WTC11 (cell line): ENCODE results near the gene HINT2. TPM values are rescaled to one million over a fixed set of nuclear protein-coding genes. Genes with fewer than 3 reads are reported as not detected.

Source experiments
- ATAC-seq: fragments of 200-7000 bp; cut with Tn5 transposase; 2 replicates; pipeline ENCODE4 v1.10.0; 2021; ENCODE audit warnings: mild to moderate bottlenecking, moderate library complexity
- CTCF ChIA-PET: fragments of 300-600 bp; sonication (Branson Sonifier 250); formaldehyde crosslinking; loops from one replicate; lab custom pipeline; 2021; ENCODE audit warnings: antibody characterized with exemption; lab: Charles Lee
- POLR2A ChIA-PET: fragments of 350-600 bp; sonication (Branson Sonifier 250); formaldehyde crosslinking; loops from one replicate; lab custom pipeline; 2021; ENCODE audit warnings: antibody characterized with exemption; lab: Charles Lee
- DNase-seq: peaks from one replicate; pipeline ENCODE4 v3.0.0; 2021; ENCODE audit warnings: low spot score
- H3K27ac Mint-ChIP-seq: 2 replicates; pipeline ENCODE4 v1.8.0; 2021; ENCODE audit warnings: mixed read lengths
- H3K27me3 Mint-ChIP-seq: 2 replicates; pipeline ENCODE4 v1.8.0; 2021; ENCODE audit warnings: low read depth, mild to moderate bottlenecking, moderate library complexity, mixed read lengths
- H3K36me3 Mint-ChIP-seq: 2 replicates; pipeline ENCODE4 v1.8.0; 2021; ENCODE audit warnings: mixed read lengths
- H3K4me1 Mint-ChIP-seq: 2 replicates; pipeline ENCODE4 v1.8.0; 2022; ENCODE audit warnings: mixed read lengths
- H3K4me3 Mint-ChIP-seq: 2 replicates; pipeline ENCODE4 v1.8.0; 2021; ENCODE audit warnings: mild to moderate bottlenecking, moderate library complexity, mixed read lengths
- H3K9me3 Mint-ChIP-seq: 2 replicates; pipeline ENCODE4 v1.8.0; 2021; ENCODE audit warnings: mixed read lengths
- ATF1 ChIP-seq: sonication (generic); formaldehyde crosslinking; IDR thresholded peaks from 2 replicates; pipeline ENCODE4 v1.8.1; 2023; ENCODE audit warnings: mild to moderate bottlenecking, moderate library complexity, missing genetic modification reagents
- CREM ChIP-seq: sonication (generic); formaldehyde crosslinking; IDR thresholded peaks from 2 replicates; pipeline ENCODE4 v1.8.1; 2022; ENCODE audit warnings: mild to moderate bottlenecking, missing genetic modification reagents, moderate library complexity
- ETV6 ChIP-seq: sonication (generic); formaldehyde crosslinking; IDR thresholded peaks from 2 replicates; pipeline ENCODE4 v1.8.1; 2022; ENCODE audit warnings: mild to moderate bottlenecking, missing genetic modification reagents
- GRHL2 ChIP-seq: fragments of 250-450 bp; sonication (Bioruptor Pico); IDR thresholded peaks from 2 replicates; pipeline ENCODE4 v1.8.0; 2022; ENCODE audit warnings: mild to moderate bottlenecking, moderate library complexity; ENCODE audit not compliant: insufficient replicate concordance, severe bottlenecking
- HMGA2 ChIP-seq: fragments of 250-450 bp; sonication (Bioruptor Pico); IDR thresholded peaks from 2 replicates; pipeline ENCODE4 v1.4.0; 2021; ENCODE audit warnings: mild to moderate bottlenecking, moderate library complexity
- KAT7 ChIP-seq: sonication (generic); formaldehyde crosslinking; IDR thresholded peaks from 2 replicates; pipeline ENCODE4 v1.8.1; 2023; ENCODE audit warnings: missing genetic modification reagents, mild to moderate bottlenecking, borderline replicate concordance
- NR2C2 ChIP-seq: sonication (generic); formaldehyde crosslinking; IDR thresholded peaks from 2 replicates; pipeline ENCODE4 v1.8.0; 2022; ENCODE audit warnings: mild to moderate bottlenecking, missing genetic modification reagents
- OVOL2 ChIP-seq: fragments of 250-450 bp; sonication (Bioruptor Pico); IDR thresholded peaks from 2 replicates; pipeline ENCODE4 v1.9.0; 2021; ENCODE audit warnings: mild to moderate bottlenecking, borderline replicate concordance
- RELA ChIP-seq: sonication (generic); formaldehyde crosslinking; IDR thresholded peaks from 2 replicates; pipeline ENCODE4 v1.8.1; 2022; ENCODE audit warnings: missing genetic modification reagents, mild to moderate bottlenecking, borderline replicate concordance
- TCF7 ChIP-seq: sonication (generic); formaldehyde crosslinking; IDR thresholded peaks from 2 replicates; pipeline ENCODE4 v1.8.0; 2022; ENCODE audit warnings: mild to moderate bottlenecking, low read depth, missing genetic modification reagents, moderate library complexity
- TEAD4 ChIP-seq: sonication (generic); formaldehyde crosslinking; IDR thresholded peaks from 2 replicates; pipeline ENCODE4 v1.8.0; 2022; ENCODE audit warnings: mild to moderate bottlenecking, missing genetic modification reagents
- TP53 ChIP-seq: sonication (generic); formaldehyde crosslinking; IDR thresholded peaks from 2 replicates; pipeline ENCODE4 v1.8.1; 2023; ENCODE audit warnings: mild to moderate bottlenecking, missing genetic modification reagents
- ZNF423 ChIP-seq: fragments of 250-450 bp; sonication (Bioruptor Pico); IDR thresholded peaks from 2 replicates; pipeline ENCODE4 v2.1.2; 2022; ENCODE audit warnings: mild to moderate bottlenecking, moderate library complexity
- total RNA-seq: library from RNA; stranded (reverse); gene quantifications from 3 replicates; pipeline ENCODE4 v1.2.3, GENCODE V29; 2021
- TF ChIP-seq, protein P1 (sequence below): fragments of 250-450 bp; sonication (Bioruptor Pico); IDR thresholded peaks from 2 replicates; pipeline ENCODE4 v2.1.2; 2022; ENCODE audit warnings: mild to moderate bottlenecking, moderate library complexity
- TF ChIP-seq, protein P2 (sequence below): fragments of 250-450 bp; sonication (Bioruptor Pico); conservative IDR thresholded peaks from 2 replicates; pipeline ENCODE4 v1.9.0; 2021; ENCODE audit warnings: mild to moderate bottlenecking
- TF ChIP-seq, protein P3 (sequence below): sonication (generic); formaldehyde crosslinking; IDR thresholded peaks from 2 replicates; pipeline ENCODE4 v1.8.1; 2022; ENCODE audit warnings: mild to moderate bottlenecking, moderate library complexity, missing genetic modification reagents
- TF ChIP-seq, protein P4 (sequence below): sonication (generic); formaldehyde crosslinking; IDR thresholded peaks from 2 replicates; pipeline ENCODE4 v1.8.1; 2022; ENCODE audit warnings: low read depth, missing genetic modification reagents, borderline replicate concordance
- TF ChIP-seq, protein P5 (sequence below): sonication (generic); formaldehyde crosslinking; IDR thresholded peaks from 2 replicates; pipeline ENCODE4 v1.8.0; 2023; ENCODE audit warnings: mild to moderate bottlenecking, missing genetic modification reagents
- TF ChIP-seq, protein P6 (sequence below): fragments of 250-450 bp; sonication (Bioruptor Pico); IDR thresholded peaks from 2 replicates; pipeline ENCODE4 v1.9.0; 2021; ENCODE audit warnings: moderate library complexity, mild to moderate bottlenecking, inconsistent platforms, borderline replicate concordance
- TF ChIP-seq, protein P7 (sequence below): sonication (generic); formaldehyde crosslinking; IDR thresholded peaks from 2 replicates; pipeline ENCODE4 v1.8.1; 2023; ENCODE audit warnings: mild to moderate bottlenecking, missing genetic modification reagents, moderate library complexity
- TF ChIP-seq, protein P8 (sequence below): sonication (generic); formaldehyde crosslinking; IDR thresholded peaks from 2 replicates; pipeline ENCODE4 v1.8.0; 2022; ENCODE audit warnings: mild to moderate bottlenecking, missing genetic modification reagents

HINT2 gene
- total RNA-seq, 1 experiment from 2014 or later = 33.6 TPM

DNA sequence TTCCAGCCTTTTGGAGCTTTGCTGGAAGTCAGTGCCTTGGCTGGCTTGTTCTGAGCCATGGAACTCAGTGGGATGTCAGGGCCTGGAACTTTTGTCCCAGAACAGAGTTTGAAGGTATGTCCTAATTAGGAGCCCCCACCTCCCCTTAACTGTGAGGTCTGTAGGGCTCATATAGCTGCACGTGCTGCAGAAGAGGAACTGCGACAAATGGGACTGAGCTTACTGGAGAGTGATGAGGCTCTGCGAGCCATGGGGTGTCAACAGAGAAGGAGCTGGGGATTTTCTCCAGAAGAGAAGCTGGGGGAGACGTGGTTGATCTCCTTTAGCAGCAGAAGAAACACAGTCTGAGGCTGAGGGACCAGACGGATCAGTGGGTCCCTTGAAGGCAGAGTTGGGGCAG lies 25.1 kb upstream of the HINT2 start:
- TF ChIP-seq, protein P1, sequence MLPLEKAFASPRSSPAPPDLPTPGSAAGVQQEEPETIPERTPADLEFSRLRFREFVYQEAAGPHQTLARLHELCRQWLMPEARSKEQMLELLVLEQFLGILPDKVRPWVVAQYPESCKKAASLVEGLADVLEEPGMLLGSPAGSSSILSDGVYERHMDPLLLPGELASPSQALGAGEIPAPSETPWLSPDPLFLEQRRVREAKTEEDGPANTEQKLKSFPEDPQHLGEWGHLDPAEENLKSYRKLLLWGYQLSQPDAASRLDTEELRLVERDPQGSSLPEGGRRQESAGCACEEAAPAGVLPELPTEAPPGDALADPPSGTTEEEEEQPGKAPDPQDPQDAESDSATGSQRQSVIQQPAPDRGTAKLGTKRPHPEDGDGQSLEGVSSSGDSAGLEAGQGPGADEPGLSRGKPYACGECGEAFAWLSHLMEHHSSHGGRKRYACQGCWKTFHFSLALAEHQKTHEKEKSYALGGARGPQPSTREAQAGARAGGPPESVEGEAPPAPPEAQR (CRISPR knock-in tag) = no peak
- TF ChIP-seq, protein P2, sequence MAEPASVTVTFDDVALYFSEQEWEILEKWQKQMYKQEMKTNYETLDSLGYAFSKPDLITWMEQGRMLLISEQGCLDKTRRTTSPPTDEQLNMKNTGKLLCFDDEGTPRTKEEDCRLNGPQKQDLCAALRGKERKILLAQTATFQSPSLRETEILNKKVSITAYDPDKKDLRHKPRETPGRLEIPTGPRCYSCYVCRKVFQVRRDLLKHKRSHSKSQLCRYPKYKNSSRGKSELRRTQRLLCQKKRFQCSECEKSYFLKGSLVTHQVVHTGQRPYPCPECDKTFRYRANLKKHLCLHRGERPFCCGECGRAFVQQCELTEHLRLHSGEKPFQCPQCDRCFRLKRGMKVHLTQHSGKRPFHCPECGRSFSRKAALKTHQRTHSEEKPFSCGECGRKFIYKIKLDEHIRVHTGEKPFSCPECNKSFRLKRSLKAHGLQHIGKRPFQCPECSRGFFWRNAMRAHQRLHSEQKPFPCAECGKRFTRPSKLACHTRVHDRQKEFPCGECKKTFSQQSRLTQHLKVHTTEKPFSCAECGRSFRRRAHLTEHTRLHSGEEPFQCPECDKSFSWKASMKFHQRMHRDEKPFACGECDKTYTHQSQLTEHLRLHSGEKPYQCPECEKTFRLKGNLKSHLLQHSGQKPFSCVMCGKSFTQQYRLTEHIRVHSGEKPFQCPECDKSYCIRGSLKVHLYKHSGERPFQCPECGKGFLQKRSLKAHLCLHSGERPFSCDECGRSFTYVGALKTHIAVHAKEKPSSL = no peak
- TF ChIP-seq, protein P3, sequence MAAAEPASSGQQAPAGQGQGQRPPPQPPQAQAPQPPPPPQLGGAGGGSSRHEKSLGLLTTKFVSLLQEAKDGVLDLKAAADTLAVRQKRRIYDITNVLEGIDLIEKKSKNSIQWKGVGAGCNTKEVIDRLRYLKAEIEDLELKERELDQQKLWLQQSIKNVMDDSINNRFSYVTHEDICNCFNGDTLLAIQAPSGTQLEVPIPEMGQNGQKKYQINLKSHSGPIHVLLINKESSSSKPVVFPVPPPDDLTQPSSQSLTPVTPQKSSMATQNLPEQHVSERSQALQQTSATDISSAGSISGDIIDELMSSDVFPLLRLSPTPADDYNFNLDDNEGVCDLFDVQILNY = no peak
- TF ChIP-seq NR2C2 = no peak
- TF ChIP-seq ZNF423 (CRISPR knock-in tag) = no peak
- no peak for TF ChIP-seq ATF1 (CRISPR knock-in tag)
- no peak for TF ChIP-seq ETV6 (CRISPR knock-in tag)
- no peak for TF ChIP-seq GRHL2 (CRISPR knock-in tag)
- TF ChIP-seq TP53 (CRISPR knock-in tag) = no peak
- TF ChIP-seq RELA (CRISPR knock-in tag) = no peak
- no peak for TF ChIP-seq TEAD4 (CRISPR knock-in tag)
- TF ChIP-seq, protein P4, sequence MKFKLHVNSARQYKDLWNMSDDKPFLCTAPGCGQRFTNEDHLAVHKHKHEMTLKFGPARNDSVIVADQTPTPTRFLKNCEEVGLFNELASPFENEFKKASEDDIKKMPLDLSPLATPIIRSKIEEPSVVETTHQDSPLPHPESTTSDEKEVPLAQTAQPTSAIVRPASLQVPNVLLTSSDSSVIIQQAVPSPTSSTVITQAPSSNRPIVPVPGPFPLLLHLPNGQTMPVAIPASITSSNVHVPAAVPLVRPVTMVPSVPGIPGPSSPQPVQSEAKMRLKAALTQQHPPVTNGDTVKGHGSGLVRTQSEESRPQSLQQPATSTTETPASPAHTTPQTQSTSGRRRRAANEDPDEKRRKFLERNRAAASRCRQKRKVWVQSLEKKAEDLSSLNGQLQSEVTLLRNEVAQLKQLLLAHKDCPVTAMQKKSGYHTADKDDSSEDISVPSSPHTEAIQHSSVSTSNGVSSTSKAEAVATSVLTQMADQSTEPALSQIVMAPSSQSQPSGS (CRISPR knock-in tag) = no peak
- TF ChIP-seq, protein P5, sequence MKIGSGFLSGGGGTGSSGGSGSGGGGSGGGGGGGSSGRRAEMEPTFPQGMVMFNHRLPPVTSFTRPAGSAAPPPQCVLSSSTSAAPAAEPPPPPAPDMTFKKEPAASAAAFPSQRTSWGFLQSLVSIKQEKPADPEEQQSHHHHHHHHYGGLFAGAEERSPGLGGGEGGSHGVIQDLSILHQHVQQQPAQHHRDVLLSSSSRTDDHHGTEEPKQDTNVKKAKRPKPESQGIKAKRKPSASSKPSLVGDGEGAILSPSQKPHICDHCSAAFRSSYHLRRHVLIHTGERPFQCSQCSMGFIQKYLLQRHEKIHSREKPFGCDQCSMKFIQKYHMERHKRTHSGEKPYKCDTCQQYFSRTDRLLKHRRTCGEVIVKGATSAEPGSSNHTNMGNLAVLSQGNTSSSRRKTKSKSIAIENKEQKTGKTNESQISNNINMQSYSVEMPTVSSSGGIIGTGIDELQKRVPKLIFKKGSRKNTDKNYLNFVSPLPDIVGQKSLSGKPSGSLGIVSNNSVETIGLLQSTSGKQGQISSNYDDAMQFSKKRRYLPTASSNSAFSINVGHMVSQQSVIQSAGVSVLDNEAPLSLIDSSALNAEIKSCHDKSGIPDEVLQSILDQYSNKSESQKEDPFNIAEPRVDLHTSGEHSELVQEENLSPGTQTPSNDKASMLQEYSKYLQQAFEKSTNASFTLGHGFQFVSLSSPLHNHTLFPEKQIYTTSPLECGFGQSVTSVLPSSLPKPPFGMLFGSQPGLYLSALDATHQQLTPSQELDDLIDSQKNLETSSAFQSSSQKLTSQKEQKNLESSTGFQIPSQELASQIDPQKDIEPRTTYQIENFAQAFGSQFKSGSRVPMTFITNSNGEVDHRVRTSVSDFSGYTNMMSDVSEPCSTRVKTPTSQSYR (CRISPR knock-in tag) = no peak
- no peak for TF ChIP-seq CREM (CRISPR knock-in tag)
- Mint-ChIP-seq H3K9me3 (no peaks in the 10 kb centered on the region), H3K27ac (no peak overlapping the region; the same call in 1 of the 2 replicates), H3K4me1 (peaks cover 25% of the 10 kb centered on the region), H3K4me3 (no peak overlapping the region), H3K27me3 (peaks cover 25% of the 10 kb centered on the region), H3K36me3 (no peaks in the 10 kb centered on the region)
- no peak for DNase-seq
- CTCF ChIA-PET = interaction anchor here (0.8 to 1.4 kb wide), 3 partner anchors 11 to 42 kb away, joined by 3 to 4 read pairs (median 4); partner anchors contain the start of genes FAM221B and TMEM8B
- ATAC-seq = no peak
- POLR2A ChIA-PET = no interaction called here

DNA sequence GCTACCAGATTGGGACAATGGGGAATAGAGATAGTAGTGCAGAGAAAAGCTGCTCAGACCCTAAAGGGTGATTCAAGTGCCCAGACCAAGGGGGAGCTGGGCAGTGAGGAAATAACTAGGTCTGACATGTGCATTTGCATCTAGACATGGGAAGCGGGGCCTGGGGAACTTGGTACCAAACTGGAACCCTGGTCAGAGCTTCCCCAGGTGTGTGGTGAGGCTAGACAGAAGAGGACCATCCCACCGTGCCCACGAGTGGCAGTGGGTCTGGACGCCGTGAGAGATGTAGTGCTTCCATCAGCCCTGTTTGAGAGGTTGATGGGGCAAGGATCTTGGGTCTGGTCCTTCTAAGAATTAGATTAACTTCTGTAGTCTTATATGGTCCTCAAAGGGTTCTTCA lies 21.8 kb upstream of the HINT2 start:
- DNase-seq (no peak), ATAC-seq (no peak)
- Mint-ChIP-seq H3K27me3 (peaks cover 25% of the 10 kb centered on the region), H3K4me3 (no peak overlapping the region), H3K4me1 (peaks cover 24% of the 10 kb centered on the region), H3K9me3 (no peaks in the 10 kb centered on the region), H3K36me3 (no peaks in the 10 kb centered on the region), H3K27ac (no peak overlapping the region)
- CTCF ChIA-PET = interaction anchor here (1.7 to 5.2 kb wide), 8 partner anchors 10 to 47 kb away, joined by 5 to 72 read pairs (median 32); partner anchors contain the start of genes HINT2 and SPAG8
- POLR2A ChIA-PET = interaction anchor here (0.6 kb wide), 1 partner anchor 816 kb away, joined by 3 read pairs; no protein-coding TSS in a partner anchor
- no peak for TF ChIP-seq KAT7 (CRISPR knock-in tag)
- no peak for TF ChIP-seq OVOL2 (CRISPR knock-in tag)
- no peak for TF ChIP-seq TCF7 (CRISPR knock-in tag)
- TF ChIP-seq, protein P6, sequence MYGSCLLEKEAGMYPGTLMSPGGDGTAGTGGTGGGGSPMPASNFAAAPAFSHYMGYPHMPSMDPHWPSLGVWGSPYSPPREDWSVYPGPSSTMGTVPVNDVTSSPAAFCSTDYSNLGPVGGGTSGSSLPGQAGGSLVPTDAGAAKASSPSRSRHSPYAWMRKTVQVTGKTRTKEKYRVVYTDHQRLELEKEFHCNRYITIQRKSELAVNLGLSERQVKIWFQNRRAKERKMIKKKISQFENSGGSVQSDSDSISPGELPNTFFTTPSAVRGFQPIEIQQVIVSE (CRISPR knock-in tag) = no peak
- TF ChIP-seq HMGA2 (CRISPR knock-in tag) = no peak
- TF ChIP-seq, protein P7, sequence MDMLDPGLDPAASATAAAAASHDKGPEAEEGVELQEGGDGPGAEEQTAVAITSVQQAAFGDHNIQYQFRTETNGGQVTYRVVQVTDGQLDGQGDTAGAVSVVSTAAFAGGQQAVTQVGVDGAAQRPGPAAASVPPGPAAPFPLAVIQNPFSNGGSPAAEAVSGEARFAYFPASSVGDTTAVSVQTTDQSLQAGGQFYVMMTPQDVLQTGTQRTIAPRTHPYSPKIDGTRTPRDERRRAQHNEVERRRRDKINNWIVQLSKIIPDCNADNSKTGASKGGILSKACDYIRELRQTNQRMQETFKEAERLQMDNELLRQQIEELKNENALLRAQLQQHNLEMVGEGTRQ (CRISPR knock-in tag) = no peak
- TF ChIP-seq, protein P8, sequence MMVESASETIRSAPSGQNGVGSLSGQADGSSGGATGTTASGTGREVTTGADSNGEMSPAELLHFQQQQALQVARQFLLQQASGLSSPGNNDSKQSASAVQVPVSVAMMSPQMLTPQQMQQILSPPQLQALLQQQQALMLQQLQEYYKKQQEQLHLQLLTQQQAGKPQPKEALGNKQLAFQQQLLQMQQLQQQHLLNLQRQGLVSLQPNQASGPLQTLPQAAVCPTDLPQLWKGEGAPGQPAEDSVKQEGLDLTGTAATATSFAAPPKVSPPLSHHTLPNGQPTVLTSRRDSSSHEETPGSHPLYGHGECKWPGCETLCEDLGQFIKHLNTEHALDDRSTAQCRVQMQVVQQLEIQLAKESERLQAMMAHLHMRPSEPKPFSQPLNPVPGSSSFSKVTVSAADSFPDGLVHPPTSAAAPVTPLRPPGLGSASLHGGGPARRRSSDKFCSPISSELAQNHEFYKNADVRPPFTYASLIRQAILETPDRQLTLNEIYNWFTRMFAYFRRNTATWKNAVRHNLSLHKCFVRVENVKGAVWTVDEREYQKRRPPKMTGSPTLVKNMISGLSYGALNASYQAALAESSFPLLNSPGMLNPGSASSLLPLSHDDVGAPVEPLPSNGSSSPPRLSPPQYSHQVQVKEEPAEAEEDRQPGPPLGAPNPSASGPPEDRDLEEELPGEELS = no peak
- TF ChIP-seq, protein P1 (CRISPR knock-in tag) = no peak
